ENCODE results near the gene PIP5K1C.

The PIP5K1C gene

GRCh38 chr19:3721131-3721886 lies 21.0 kb upstream of the PIP5K1C start:
- DNase-seq, result peak; percentile 85

GRCh38 chr19:3720349-3720917 lies 20.2 kb upstream of the PIP5K1C start:
- DNase-seq, result no peak

DNA sequence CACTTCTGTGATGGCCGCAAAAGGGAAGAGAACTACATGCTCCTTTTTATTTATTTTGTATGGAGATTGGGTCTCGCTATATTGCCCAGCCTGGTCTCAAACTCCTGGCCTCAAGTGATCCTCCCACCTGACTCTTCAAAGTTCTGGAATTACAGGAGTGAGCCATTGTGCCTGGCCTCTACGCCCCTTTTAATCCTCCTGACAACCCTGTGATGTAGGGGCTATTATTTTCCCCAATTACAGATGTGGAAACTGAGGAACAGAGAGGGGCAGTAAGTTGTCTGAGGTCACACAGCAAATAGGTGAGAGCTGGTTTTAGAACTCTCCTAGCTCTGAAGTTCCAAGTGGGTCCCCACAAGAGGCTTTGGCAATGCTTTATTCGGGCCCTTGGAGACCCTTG lies 19.6 kb upstream of the PIP5K1C start:
- DNase-seq, result no peak

GRCh38 chr19:3716147-3716668 lies 15.9 kb upstream of the PIP5K1C start:
- DNase-seq, result no peak

DNA sequence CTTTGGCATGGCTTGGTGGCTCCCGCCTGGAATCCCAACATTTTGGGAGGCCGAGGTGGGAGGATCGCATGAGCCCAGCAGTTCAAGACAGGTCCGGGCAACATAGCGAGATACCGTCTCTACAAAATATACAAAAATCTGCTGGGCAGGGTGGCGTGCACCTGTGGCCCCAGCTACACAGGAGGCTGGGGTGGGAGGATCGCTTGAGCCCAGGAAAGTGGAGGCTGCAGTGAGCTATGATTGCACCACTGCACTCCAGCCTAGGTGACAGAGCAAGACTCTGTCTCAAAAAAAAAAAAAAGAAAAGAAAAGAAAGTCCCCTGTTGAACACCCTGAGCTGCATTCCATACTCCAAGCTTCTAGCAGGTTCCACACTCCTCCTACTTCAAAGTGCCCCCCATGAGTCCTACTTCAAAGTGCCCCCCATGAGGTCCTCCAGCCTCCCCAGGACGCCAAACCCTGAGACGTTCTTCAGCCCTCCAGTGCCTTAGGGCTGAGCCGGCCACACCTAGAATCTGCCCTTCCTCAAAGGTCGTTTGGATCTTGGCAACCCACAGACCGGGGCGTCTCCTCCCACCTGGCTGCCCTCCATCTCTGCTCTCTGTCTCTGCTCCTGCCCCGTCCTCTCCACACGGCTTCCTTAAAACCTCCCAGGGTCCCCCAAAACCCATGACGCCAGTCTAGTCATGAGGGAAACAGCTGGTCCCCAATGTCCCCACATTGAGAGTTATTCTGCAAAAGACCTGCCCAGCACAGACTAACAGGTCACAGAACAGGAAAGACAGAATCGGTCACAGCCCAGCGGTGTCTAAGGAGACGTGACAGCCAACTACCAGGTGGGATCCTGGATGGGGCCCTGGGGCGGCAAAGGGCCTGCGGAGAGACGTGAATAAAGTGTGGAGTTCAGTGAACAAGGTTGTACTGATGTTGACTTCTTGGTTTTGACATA lies 12.7 kb upstream of the PIP5K1C start:
- DNase-seq, result no peak

GRCh38 chr19:3710265-3710812 lies 10.1 kb upstream of the PIP5K1C start:
- DNase-seq, result no peak

DNA sequence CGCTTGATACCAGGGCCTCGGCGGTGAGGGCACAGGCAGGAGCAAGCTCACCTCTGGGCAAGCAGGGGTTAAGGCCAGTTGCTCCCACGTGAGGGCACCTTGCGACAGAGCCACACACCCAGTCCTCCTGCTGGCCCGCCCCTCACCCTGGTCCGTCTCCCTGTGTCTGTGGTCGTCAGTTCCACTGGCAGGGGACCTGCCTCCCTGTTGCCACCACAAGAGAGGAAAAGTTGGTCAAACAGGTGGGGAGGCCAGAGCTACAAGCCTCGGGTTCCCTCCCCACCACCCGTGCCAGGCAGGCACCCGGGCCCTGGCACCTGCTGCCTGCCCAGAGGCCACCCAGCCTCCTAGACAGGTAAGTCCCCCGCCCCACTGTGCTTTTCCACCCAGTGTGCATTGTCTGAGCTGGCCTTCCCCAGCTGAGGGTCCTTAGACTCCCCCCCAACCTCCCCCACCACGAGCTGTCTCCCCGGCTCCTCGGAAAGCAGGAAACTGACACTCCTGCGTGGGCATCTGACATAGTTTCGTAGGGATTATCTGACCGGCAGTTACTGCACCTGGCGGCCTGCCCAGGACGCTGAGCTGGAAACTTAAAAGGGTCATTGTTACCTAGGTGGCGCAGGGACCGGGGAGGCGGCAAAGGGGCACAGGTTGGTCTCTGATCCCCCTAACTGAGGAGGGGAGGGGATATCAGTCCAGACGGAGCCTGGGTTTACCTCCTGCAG lies 8.1 kb upstream of the PIP5K1C start, which contains the start of gene TJP3:
TSS of gene TJP3 (plus strand) at position 178 of the 725 bp plus-strand sequence. CDS start 20,049 bp downstream, outside the sequence.
- DNase-seq, result no peak

GRCh38 chr19:3707868-3708206 lies 7.6 kb upstream of the PIP5K1C start:
- DNase-seq, result no peak

DNA sequence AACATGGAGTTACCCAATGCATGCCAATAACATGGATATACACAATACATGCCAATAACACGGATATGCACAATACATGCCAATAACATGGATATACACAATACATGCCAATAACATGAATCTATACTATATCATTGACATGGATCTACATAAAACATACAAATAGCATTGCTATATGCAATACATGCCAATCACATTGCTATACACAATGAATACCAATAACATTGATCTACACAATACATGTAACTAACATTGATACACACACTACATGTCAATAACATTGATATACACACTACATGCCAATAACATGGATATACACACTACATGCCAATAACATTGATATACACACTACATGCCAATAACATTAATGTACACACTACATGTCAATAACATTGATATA lies 932 bp upstream of the PIP5K1C start:
- DNase-seq, result no peak

- no peak for DNase-seq
Measured at GRCh38 chr19:3699741-3700241, 477 bp downstream of the PIP5K1C start.

DNA sequence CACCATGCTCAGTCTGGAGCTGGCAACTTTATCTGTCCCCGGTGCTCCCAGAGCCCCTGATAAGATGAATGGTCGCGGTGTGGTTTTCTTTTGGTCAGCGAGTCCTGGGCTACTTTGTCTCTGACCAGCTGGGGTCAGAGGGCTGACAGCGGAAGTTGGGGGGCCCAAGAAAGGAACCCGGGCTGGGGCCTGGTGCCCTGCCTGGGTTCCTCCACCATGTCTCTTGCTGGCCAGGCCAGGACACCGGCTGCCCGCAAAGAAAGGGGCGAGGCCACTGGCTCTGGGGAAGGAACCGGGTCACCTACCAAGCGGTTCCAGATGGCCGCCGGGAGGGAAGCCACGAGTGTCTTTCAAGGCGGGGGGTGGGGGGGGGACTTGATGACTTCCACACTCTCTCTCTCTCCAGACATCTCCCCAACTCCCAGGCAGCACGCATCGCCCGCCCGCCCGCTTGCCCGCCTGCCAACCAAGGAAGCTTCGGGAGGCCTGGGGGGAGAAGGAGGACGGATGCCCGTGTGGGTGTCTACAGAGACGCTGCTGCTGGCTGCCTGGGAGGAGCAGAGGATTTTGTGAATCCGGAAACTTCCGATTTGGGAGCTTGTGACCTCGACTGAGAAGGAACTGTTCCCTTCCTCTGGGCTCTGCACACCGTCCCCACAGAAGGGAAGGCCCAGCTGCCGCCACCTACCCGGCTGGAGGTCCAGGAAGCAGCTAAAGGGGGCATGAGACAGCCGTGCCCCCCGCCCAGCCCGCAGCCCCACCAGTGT lies 1.1 kb downstream of the PIP5K1C start:
- DNase-seq, result peak; percentile 71

GRCh38 chr19:3698386-3698950 lies 1.8 kb downstream of the PIP5K1C start:
- no peak for DNase-seq

- DNase-seq, result no peak
Measured at GRCh38 chr19:3697671-3698385, 2.4 kb downstream of the PIP5K1C start.

DNA sequence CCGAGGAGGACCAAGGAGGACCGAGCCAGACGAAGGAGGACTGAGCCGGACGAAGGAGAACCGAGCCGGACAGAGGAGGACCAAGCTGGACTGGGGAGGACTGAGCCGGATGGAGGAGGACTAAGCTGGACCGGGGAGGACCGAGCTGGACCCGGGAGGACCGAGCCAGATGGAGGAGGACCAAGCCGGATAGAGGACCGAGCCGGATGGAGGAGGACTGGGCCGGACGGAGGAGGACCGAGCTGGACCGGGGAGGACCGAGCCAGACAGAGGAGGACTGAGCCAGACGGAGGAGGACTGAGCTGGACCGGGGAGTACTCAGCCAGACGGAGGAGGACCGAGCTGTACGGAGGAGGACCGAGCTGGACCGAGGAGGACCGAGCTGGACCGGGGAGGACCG lies 3.2 kb downstream of the PIP5K1C start:
- DNase-seq, result no peak

- no peak for DNase-seq
Measured at GRCh38 chr19:3696660-3696995, 3.6 kb downstream of the PIP5K1C start.

DNA sequence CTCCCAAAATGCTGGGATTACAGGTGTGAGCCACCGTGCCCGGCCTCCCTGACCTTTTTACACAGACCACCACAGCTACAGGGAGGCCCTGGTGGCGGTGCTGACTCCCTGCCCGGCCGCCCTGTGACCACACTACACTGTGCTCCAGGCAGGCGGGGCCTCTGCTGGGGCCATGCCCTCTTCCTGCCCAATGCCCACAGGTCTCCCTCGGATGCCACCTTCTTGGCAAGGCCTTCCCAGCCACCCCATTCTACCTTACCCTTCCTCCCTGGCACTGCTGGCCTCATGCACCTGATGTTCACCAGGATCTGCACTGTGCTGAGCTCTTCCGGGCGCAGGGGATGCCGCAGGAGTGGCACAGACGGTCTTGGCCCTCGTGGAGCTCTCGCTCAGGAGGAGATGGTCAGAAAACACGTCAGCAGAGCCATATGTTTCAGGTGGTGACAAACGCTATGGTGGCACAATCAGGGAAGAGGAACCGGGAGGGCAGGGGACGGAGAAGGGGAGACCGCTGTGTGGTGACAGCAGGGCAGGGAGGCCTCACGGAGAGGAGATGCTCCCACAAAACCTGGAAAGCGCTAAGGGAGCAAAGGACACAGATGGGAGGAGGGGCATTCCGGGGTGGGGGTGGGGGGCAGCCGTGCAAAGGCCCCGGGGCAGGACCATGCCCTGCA lies 4.1 kb downstream of the PIP5K1C start:
- no peak for DNase-seq

DNA sequence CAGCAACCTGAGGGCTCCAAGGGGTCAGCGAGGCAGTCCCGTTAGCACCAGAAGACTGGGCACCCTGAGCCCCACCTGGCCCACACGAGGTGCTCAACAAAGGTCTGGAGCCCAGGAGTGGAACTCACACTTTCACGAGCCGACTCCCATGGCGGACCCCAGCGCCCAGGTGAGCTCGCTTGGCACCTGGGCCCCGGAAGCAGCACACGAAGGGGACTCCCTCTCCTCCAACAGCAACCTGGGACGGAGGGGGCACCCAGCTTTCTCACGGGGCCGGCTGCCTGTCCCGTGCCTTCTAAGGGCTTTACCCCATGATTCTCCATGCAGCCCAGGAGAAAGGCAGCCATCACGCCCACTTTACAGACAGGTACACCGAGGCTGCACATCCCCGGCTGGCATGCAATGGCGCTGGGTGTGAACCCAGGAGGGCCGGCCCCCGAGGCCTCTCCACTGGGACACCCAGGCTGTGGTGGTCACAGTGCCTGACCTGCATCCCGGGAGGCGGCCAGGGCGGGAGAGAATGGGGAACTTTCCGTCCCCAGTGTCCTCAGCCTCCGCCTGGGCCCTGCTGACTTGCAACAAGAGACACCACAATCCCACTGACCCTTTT lies 5.0 kb downstream of the PIP5K1C start:
- DNase-seq, result no peak

GRCh38 chr19:3694361-3695123 lies 5.7 kb downstream of the PIP5K1C start:
- no peak for DNase-seq

Data from femur (tissue), 1 donor.